Measurements from ENCODE around the gene PKD2L1. TPM values are rescaled to one million over a fixed set of nuclear protein-coding genes. Genes with fewer than 3 reads are reported as not detected.
A peak's percentile ranks its signal among the peaks of the same experiment; 100 is the strongest.

The PKD2L1 gene
- total and polyA plus RNA-seq, 2 of the 8 experiments (the other 6 are each of a cell fraction or from before 2014, with no cell fraction given): 0.20 to 0.33 TPM

GRCh38 chr10:100341953-100342626 is 12.1 kb upstream of the PKD2L1 start:
- Histone ChIP-seq H3K18ac (ENCODE audit: extremely low read depth, low read length) (peak overlapping the region; percentile 63; the same call in 1 of the 2 replicates), H4K5ac (ENCODE audit: insufficient read length, low read depth, low read length) (no peak overlapping the region), H3K79me1 (ENCODE audit: low read depth, low read length) (no peaks in the 10 kb centered on the region), H3K4me3 (ENCODE audit: extremely low read depth in 1 of 4, insufficient read depth in 2 of 4, low read depth in 3 of 4, low read length in 4 of 4) (no peak overlapping the region), H3K27me3 (replicated peaks in 1 of 4; ENCODE audit: control insufficient read depth in 3 of 4, extremely low read depth in 1 of 4, insufficient read depth in 3 of 4, low read length in 3 of 4) (no peaks in the 10 kb centered on the region; a peak in 2 of 7 replicates), H2BK20ac (ENCODE audit: low read length) (peak overlapping the region; percentile 34; the same call in 1 of the 2 replicates), H3K56ac (replicated peaks; ENCODE audit: insufficient read length, low read depth, low read length) (no peak overlapping the region), H3K23me2 (ENCODE audit: low read depth, low read length) (peaks cover 6% of the 10 kb centered on the region), H3K9ac (replicated peaks in 1 of 4; ENCODE audit: extremely low read depth in 1 of 4, low read depth in 3 of 4, low read length in 3 of 4) (no peak overlapping the region), H2BK5ac (ENCODE audit: low read depth, low read length) (peak overlapping the region; percentile 18; the same call in 1 of the 2 replicates), H2BK15ac (ENCODE audit: low read length) (peak overlapping the region; percentile 32; the same call in 1 of the 2 replicates), H3K27ac (ENCODE audit: low read depth, low read length) (no peak overlapping the region), H4K20me1 (replicated peaks in 1 of 2; ENCODE audit: control insufficient read depth in 1 of 2, insufficient read depth in 2 of 2, low read length in 2 of 2) (no peaks in the 10 kb centered on the region), H3K9me3 (ENCODE audit: insufficient read depth in 2 of 2, low read depth in 1 of 2, low read length in 1 of 2) (no peaks in the 10 kb centered on the region), H3K14ac (ENCODE audit: insufficient read length) (no peak overlapping the region), H3K36me3 (ENCODE audit: control insufficient read depth in 2 of 4, insufficient read depth in 4 of 4, low read length in 3 of 4) (no peaks in the 10 kb centered on the region; a peak in 1 of 8 replicates), H4K8ac (ENCODE audit: extremely low read depth, insufficient read depth, low read length) (no peak overlapping the region), H4K91ac (replicated peaks; ENCODE audit: insufficient read length, low read length) (peak overlapping the region; percentile 29), H3K4me2 (ENCODE audit: insufficient read depth in 1 of 2, low read depth in 2 of 2, low read length in 2 of 2) (no peak overlapping the region), H3K4me1 (replicated peaks in 1 of 4; ENCODE audit: control insufficient read depth in 3 of 4, insufficient read depth in 4 of 4, low read length in 3 of 4) (peaks cover 9 to 21% (median 10%) of the 10 kb centered on the region in 4 experiments), H3K4ac (replicated peaks; ENCODE audit: insufficient read length, low read depth, low read length) (no peak overlapping the region), H3K79me2 (ENCODE audit: control insufficient read depth in 1 of 2, insufficient read depth in 2 of 2, low read length in 2 of 2) (peaks cover under 1 to 7% of the 10 kb centered on the region in 2 experiments; a peak in 3 of 4 replicates), H3K23ac (ENCODE audit: insufficient read length) (no peak overlapping the region), H2BK12ac (ENCODE audit: low read depth, low read length) (peak overlapping the region; percentile 53; the same call in 1 of the 2 replicates), H2AFZ (ENCODE audit: low read length) (peak overlapping the region; percentile 94), H2AK5ac (ENCODE audit: low read depth, low read length) (no peak overlapping the region), H2BK120ac (replicated peaks; ENCODE audit: low read depth, low read length) (no peak overlapping the region)
- ChIA-PET CTCF (ENCODE audit: partially characterized antibody) (interaction anchor here (0.6 to 21.7 kb wide), 36 partner anchors 8 to 1712 kb away, joined by 3 to 226 read pairs (median 4); partner anchors contain the start of genes PKD2L1 and SEC31B), POLR2A (ENCODE audit: partially characterized antibody) (interaction anchor here (1.0 to 5.1 kb wide), 9 partner anchors 9 to 144 kb away, joined by 3 to 24 read pairs (median 4); no protein-coding TSS in a partner anchor)
- no peak for FAIRE-seq
- WGBS, 2 experiments (ENCODE audit: extremely low coverage in 1 of 2, insufficient coverage in 1 of 2, insufficient read length in 1 of 2, insufficient replicate concordance in 2 of 2, low coverage in 1 of 2, low lambda C conversion rate in 2 of 2, missing lambda C conversion rate in 1 of 2): 63% methylated on average over 9 of the region's 9 CpGs; no CpG with 5 or more reads in 1 of the 2 experiments
- DNase-seq (ENCODE audit: low read depth in 1 of 2, low spot score in 2 of 2): peak in 1 of 2 experiments; percentile 58
- TF ChIP-seq BRCA1 (IDR thresholded peaks at IDR 0.05; ENCODE audit: low read depth, low read length): no peak
- no peak for TF ChIP-seq EZH2 (IDR thresholded peaks at IDR 0.05; ENCODE audit: low read depth, low read length, severe bottlenecking)
- peak; percentile 68 to 72 for TF ChIP-seq RAD21 (IDR thresholded peaks at IDR 0.05 in 1 of 2, conservative IDR thresholded peaks at IDR 0.05 in 1 of 2; ENCODE audit: low read depth in 2 of 2, low read length in 2 of 2)
- TF ChIP-seq TCF12 (IDR thresholded peaks at IDR 0.05; ENCODE audit: low read depth, low read length): no peak
- TF ChIP-seq CTCF (IDR thresholded peaks at IDR 0.05; ENCODE audit: control extremely low read depth in 1 of 3, insufficient read depth in 1 of 3, low read depth in 1 of 3, low read length in 3 of 3): peak; percentile 67 to 82 (median 79)
- no peak for TF ChIP-seq SUZ12 (IDR thresholded peaks at IDR 0.05; ENCODE audit: low read length)
- no peak for TF ChIP-seq NRF1 (IDR thresholded peaks at IDR 0.05; ENCODE audit: low read depth, low read length)
- no peak for TF ChIP-seq CBX5 (IDR thresholded peaks at IDR 0.05; ENCODE audit: low read depth, low read length)
- no peak for TF ChIP-seq CHD1 (IDR thresholded peaks at IDR 0.05; ENCODE audit: low read depth, low read length)

Data from H1 (cell line).